Chondrocyte (in vitro differentiated cells): ENCODE results near the gene DRGX. TPM values are rescaled to one million over a fixed set of nuclear protein-coding genes. Genes with fewer than 3 reads are reported as not detected.

Experiments used
- DNase-seq: peaks from one replicate; pipeline ENCODE4 v3.0.0; 2021; ENCODE audit warnings: mixed read lengths, low spot score
- H3K27ac Mint-ChIP-seq: one replicate; pipeline ENCODE4 v1.8.0; 2021; ENCODE audit warnings: mild to moderate bottlenecking, moderate library complexity, mixed read lengths; ENCODE audit not compliant: unreplicated experiment
- H3K27me3 Mint-ChIP-seq: 2 replicates; pipeline ENCODE4 v1.8.0; 2021; ENCODE audit warnings: low read depth, mixed read lengths
- H3K36me3 Mint-ChIP-seq: 2 replicates; pipeline ENCODE4 v1.8.0; 2021; ENCODE audit warnings: low read depth, mixed read lengths
- H3K4me1 Mint-ChIP-seq: 2 replicates; pipeline ENCODE4 v1.8.0; 2021; ENCODE audit warnings: low read depth, mild to moderate bottlenecking, mixed read lengths
- H3K4me3 Mint-ChIP-seq: one replicate; pipeline ENCODE4 v1.8.0; 2021; ENCODE audit warnings: mild to moderate bottlenecking, moderate library complexity, mixed read lengths; ENCODE audit not compliant: unreplicated experiment
- H3K9me3 Mint-ChIP-seq: 2 replicates; pipeline ENCODE4 v1.8.0; 2021; ENCODE audit warnings: low read depth, mixed read lengths
- total RNA-seq: library from RNA; stranded (reverse); gene quantifications from 3 replicates; pipeline ENCODE4 v1.2.1, GENCODE V29; 2021
- TF ChIP-seq, protein P1 (sequence below): fragments of 200-600 bp; sonication (generic); IDR thresholded peaks from 2 replicates; pipeline ENCODE4 v1.5.0; 2021; ENCODE audit warnings: antibody characterized with exemption, mild to moderate bottlenecking, moderate library complexity

DRGX gene
- total RNA-seq, 1 donor from 2014 or later = not detected

DNA sequence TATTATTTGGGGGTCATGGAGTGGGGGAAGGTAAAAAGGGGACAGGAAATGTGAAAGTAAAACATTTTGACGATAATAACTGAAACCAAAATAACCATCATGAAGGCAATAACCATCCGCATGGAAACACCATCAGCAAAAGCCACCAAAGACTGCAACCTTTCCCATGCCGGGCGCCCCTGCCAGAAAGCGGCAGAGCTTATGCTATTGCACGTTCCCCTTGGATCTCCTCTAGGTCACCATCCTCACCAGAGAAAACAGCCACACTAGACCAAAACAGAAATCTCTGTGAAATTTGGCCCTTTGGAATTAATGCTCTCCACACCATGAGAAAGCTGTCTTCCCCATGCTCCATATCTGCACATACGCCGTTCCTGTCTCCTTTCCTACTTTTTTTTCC is 31.1 kb downstream of the DRGX start:
- no peaks in the 10 kb centered on the region for H3K36me3 Mint-ChIP-seq
- no peak overlapping the region for H3K4me3 Mint-ChIP-seq
- no peaks in the 10 kb centered on the region for H3K9me3 Mint-ChIP-seq
- no peak for DNase-seq
- TF ChIP-seq, protein P1, sequence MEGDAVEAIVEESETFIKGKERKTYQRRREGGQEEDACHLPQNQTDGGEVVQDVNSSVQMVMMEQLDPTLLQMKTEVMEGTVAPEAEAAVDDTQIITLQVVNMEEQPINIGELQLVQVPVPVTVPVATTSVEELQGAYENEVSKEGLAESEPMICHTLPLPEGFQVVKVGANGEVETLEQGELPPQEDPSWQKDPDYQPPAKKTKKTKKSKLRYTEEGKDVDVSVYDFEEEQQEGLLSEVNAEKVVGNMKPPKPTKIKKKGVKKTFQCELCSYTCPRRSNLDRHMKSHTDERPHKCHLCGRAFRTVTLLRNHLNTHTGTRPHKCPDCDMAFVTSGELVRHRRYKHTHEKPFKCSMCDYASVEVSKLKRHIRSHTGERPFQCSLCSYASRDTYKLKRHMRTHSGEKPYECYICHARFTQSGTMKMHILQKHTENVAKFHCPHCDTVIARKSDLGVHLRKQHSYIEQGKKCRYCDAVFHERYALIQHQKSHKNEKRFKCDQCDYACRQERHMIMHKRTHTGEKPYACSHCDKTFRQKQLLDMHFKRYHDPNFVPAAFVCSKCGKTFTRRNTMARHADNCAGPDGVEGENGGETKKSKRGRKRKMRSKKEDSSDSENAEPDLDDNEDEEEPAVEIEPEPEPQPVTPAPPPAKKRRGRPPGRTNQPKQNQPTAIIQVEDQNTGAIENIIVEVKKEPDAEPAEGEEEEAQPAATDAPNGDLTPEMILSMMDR = no peak
- H3K4me1 Mint-ChIP-seq = peaks cover 16% of the 10 kb centered on the region
- H3K27me3 Mint-ChIP-seq = peaks cover 5% of the 10 kb centered on the region
- peak overlapping the region; percentile 9 for H3K27ac Mint-ChIP-seq

DNA sequence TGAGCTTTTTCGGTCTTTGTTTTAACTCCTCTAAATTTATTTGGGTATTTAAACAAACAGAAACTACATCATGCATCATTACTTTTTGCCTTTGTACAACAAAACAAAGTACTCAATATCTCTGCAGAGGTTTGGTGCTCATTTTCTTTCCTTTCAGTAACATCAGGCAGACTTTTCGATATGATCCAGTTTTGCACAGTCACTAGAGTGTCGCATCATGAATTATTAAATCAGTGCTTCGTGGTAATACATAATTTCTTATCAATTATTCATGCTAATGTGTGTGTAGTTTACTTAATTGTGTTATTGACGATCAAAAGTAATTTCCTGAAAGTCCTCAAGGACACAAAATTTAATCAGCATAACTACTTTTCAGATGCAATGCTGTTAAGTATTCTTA is 31.8 kb downstream of the DRGX start:
- TF ChIP-seq, protein P1 = no peak

DNA sequence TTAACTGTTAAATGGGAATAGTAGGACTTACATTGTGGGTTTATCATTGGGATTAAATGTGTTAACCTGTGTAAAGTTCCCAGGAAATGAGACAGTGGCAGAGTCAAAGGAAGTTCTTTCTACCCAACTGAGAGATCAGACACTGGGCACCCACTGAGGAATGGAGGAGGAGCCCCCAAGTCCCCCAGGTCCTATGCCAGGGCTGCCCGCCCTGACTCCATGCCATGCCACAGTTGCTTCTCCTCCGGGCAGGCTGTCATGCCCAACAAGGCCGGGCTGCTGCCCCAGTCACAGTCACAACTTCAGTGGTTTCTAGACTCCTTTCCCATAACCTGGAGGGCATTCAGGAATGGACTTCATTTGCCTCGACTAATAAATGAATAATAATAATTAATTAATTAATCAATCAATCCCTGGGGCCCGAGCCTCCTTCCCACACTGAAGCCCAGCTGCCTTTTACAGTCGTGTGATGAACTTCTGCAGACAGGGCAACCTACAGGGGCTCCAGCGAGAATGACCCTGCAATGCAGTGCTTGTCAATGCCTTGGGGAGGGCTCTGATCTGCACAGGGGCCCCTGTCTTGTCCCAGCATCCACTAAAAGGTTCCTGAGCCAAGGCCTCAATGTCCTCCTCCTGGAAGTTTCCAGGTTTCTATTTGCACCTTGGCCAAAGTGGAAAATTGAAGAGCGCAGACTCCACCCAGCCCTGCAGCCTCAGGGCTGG is 32.4 kb downstream of the DRGX start:
- Mint-ChIP-seq H3K4me3 (no peak overlapping the region), H3K36me3 (no peaks in the 10 kb centered on the region)
- no peak for DNase-seq

More for the DNA sequence above, 31.8 kb downstream of the DRGX start:
- Mint-ChIP-seq H3K4me3 (no peak overlapping the region), H3K27ac (no peak overlapping the region), H3K27me3 (peaks cover 5% of the 10 kb centered on the region), H3K36me3 (no peaks in the 10 kb centered on the region), H3K9me3 (no peaks in the 10 kb centered on the region), H3K4me1 (peaks cover 11% of the 10 kb centered on the region)
- DNase-seq = no peak

DNA sequence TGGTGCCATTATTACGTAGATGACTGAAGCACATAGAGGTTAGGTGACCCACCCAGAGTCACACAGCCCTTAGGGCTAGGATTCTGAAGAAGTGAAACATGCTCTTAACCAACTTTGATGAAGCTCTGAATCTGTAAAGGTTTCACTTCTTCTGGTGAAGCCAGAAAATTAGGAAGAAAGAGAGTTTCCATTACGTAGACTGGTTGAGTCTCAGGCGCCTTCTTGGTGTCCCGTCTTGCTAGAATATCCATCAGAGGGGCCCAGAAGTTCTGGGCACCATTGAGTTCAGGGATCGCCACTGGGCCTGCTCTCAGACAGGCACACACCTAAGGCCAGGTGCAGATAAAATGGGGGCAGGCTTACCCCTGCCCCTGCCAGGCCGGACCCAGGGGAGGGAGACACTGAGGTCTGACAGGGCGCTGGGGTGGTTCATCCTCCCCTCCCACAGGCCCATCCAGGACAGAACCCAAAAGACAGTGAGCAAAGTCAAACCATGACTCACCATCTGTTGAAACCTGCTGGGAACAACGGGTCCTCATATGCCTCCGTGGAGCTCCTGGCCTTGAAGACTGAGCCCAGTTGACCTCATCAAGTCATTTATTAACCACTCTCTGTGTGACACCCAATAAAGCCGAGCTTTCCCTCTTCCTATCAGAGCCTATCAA is 33.2 kb downstream of the DRGX start:
- DNase-seq = no peak
- Mint-ChIP-seq H3K4me1 (peaks cover 10% of the 10 kb centered on the region), H3K27me3 (peaks cover 5% of the 10 kb centered on the region), H3K27ac (no peak overlapping the region), H3K4me3 (no peak overlapping the region), H3K9me3 (peaks cover 3% of the 10 kb centered on the region), H3K36me3 (no peaks in the 10 kb centered on the region)
- TF ChIP-seq, protein P1 = no peak

More for the DNA sequence above, 32.4 kb downstream of the DRGX start:
- TF ChIP-seq, protein P1 = no peak
- Mint-ChIP-seq H3K4me1 (peaks cover 10% of the 10 kb centered on the region), H3K27me3 (peaks cover 5% of the 10 kb centered on the region), H3K27ac (no peak overlapping the region), H3K9me3 (no peaks in the 10 kb centered on the region)

DNA sequence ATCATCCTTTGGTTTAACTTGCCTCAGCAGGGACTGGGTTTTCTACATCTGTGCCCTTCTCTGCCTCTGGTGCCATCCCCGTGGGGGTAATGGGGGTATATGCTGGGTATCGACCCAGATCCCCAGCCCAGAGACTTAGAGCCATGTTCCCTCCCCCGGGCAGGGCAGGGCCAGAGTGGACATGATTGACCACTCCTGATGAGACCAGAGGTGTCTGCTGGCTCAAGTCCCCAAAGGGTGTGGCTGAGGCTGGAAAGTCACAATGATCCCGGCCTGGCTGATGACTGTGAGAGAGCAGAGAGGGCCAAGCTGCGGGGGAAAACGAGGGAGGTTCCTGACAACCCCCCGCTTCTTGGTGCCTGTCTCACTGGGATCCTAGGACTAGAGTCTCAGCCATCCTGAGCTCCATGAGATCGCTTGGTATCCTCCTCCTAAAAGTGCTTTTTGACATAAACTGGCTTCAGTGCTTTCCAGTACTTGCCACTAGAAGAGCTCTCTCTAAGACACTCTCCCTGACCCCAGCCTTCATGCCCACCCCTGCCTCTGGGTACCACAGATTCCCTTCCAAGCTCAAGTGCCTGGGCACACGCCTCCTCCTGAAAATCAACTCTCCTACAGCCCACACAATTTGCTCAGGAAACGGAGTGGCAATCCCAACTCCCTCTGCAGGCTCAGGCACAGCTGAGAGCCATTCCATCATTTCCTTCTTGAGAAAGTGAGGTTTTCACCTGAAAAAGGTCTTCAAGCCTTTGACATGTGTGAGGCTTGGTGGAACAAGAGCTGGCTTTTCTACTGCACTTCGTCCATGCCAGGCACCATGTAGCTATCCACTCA is 33.9 kb downstream of the DRGX start:
- Mint-ChIP-seq H3K9me3 (peaks cover 6% of the 10 kb centered on the region), H3K27ac (no peak overlapping the region), H3K36me3 (no peaks in the 10 kb centered on the region), H3K4me3 (no peak overlapping the region), H3K4me1 (peaks cover 10% of the 10 kb centered on the region), H3K27me3 (peaks cover 5% of the 10 kb centered on the region)
- TF ChIP-seq, protein P1 = no peak
- DNase-seq = no peak
